GM21423 (cell line): Measurements from ENCODE around the gene RAD23A.
"Not testable (repeated sequence)": the region's sequence is repeated elsewhere in the genome, so short reads cannot be mapped to it uniquely, and the experiment has no call there.

Source experiments
- ATAC-seq: cut with Tn5 transposase; IDR thresholded peaks from one replicate; pipeline ENCODE4 v1.9.1; 2021; ENCODE audit warnings: mild to moderate bottlenecking, moderate library complexity; ENCODE audit not compliant: unreplicated experiment

The RAD23A gene

GRCh38 chr19:12945479-12946091, at the start of gene RAD23A:
Gene RAD23A (plus strand): TSS chr19:12945862. CDS start chr19:12945949, 87 bp downstream.
- ATAC-seq, result peak; percentile 67

DNA sequence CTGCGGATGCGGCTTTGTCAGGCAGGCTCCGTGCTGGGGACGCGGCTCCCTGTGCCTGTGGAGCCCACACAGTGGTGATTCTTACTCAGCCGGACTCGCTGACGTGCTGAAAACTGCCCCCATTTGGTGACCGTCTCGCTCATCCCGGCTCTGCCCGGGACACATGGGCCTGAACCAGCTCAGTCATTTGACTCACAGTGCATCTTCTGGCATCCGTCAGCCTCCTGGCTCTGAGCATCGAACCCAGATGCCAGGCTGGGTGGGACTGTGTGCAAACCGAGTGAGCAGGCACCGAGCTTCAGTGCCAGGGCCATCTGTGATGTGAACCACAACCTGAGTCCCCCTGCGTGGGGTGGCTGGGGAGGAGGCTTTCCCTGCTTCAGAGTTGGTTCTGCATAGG, 49.2 kb upstream of the RAD23A start:
- ATAC-seq, result no peak

DNA sequence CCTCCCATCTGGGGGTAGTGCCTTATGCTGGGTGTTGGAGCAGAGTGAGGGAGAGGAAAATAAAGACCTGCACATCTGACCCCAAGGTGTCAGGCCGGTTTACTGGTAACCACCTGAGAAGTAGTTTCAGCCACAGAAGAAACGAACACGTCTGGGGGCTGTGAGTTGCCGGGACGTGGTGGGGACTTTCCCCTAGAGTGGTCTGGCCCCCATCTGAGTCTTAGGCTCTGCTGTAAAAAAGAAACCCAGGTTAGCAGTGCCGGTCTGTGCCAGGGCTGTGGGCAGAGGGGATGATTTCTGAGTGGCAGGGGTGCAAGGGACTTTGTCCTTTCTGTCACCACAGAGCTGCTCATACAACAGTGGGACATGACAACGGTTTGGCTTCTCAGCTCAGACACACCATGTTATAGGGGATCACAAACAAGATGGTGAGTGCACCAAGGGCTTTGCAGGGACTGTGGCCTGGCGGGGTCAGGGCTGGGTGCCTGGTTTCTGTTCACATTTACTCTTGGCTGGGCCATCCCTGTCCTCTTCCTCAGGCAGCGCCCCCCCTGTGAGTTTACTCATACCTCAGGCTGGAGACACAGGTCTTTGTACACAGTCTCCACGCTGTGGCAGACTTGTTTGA, 45.7 kb upstream of the RAD23A start:
- ATAC-seq, result peak; percentile 87

GRCh38 chr19:12907166-12907565, 38.5 kb upstream of the RAD23A start:
- no peak for ATAC-seq

DNA sequence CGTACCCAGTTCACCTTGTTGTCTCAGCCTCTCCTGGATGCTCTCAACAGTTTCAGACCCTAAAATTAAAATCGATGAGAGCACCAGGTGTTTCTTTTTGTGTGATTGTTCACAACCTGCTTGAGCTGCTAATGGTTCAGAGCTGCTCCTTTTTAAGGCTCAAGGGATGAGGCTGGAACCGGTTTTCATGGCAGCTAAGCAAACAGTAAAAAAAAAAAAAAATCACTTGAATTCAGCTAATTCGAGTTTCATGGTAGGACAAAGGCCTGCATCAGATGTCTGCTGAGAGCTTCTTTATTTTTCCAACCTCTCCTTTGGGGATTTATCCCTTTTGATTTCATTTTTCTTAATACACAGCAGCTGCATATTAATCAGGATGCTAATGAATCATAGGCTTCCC, 33.1 kb upstream of the RAD23A start:
- no peak for ATAC-seq

DNA sequence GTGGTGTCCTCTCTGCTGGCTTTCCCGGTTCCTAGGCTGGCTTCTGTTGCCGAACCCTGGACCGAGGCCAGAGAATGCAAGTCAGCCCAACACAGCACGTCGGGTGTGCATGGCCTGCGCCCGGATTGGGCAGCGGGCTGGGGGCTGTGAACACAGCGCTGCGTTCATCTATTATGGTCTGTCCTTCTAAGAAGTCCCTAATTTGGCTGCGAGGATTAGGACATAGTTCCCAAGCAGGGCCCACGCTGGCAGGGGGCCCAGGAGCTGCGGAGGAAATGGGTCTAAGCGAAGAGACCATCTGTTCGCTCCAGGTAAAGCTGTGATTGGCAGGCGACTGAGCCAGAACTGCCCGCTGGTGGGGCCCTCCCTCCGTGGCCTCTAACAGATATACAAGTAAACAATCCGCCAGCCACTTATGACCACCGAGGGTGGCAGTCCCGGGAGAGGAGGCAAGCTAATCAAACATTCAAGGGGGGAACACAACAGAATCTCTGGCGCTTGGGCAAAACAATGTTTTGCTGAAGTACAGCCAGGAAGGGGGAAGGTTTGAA, 32.6 kb upstream of the RAD23A start:
- no peak for ATAC-seq

- ATAC-seq, result no peak
Observed at GRCh38 chr19:12913851-12914690, 31.6 kb upstream of the RAD23A start.

- ATAC-seq, result not testable (repeated sequence)
Observed at GRCh38 chr19:12915860-12916259, 29.8 kb upstream of the RAD23A start.

DNA sequence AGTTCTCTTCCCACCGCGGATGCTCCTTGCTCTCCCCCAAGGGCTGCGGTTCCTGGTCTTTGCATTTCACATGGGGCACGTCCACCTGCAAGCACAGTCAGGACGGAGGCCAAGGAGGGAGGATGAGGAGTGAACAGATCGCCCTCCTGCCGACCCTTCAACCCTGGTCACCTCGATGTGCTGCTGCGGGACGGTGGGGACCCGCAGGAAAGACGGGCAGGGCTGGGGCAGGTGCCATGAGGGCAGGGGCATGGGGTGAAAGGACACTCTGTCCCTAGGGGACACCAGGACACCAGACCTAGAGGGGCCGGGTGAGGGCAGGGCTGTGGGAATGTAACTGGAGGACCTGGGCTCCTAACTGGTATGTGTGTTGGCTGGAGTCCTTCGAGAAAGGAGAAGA, 27.4 kb upstream of the RAD23A start:
- ATAC-seq, result no peak

DNA sequence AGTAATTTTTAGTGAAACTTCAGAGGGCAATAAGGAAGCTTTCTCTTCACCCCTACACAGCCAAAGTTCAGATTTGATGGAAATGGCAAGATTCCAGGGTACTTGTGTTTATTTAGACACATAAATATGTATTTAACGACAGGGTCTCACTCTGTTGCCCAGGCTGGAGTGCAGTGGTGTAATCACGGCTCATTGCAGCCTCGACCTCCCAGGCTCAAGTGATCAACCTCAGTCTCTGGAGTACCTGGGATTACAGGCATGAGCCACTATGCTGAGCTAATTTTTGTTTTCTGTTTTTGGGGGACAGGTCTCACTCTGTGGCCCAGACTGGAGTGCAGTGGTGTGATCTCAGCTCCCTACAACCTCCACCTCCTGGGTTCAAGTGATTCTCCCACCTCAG, 24.6 kb upstream of the RAD23A start:
- ATAC-seq, result no peak

- no peak for ATAC-seq
Observed at GRCh38 chr19:12922959-12923358, 22.7 kb upstream of the RAD23A start.

GRCh38 chr19:12924621-12925310, 20.9 kb upstream of the RAD23A start:
- no peak for ATAC-seq

- no peak for ATAC-seq
Observed at GRCh38 chr19:12930002-12930645, 15.5 kb upstream of the RAD23A start.

- ATAC-seq, result no peak
Observed at GRCh38 chr19:12932392-12933286, 13.0 kb upstream of the RAD23A start.

- peak; percentile 38 for ATAC-seq
Observed at GRCh38 chr19:12933287-12934072, 12.2 kb upstream of the RAD23A start, which contains the start of gene FARSA. Gene FARSA (minus strand): TSS chr19:12933711. CDS start chr19:12933696, 15 bp downstream.

GRCh38 chr19:12935071-12935470, 10.6 kb upstream of the RAD23A start:
- ATAC-seq, result no peak

GRCh38 chr19:12936582-12936981, 9.1 kb upstream of the RAD23A start:
- ATAC-seq, result no peak

- ATAC-seq, result no peak
Observed at GRCh38 chr19:12937093-12937926, 8.4 kb upstream of the RAD23A start.
